SU-DHL-6 (cell line): ENCODE measurements around the gene MED4.

Experiments used
- EZH2phosphoT487 ChIP-seq: fragments of 200-600 bp; sonication (generic), shearing (Covaris generic); conservative IDR thresholded peaks from 2 replicates; pipeline ENCODE4 v1.6.1; 2018; ENCODE audit warnings: mild to moderate bottlenecking, antibody characterized with exemption, low read length, moderate library complexity, mixed read lengths
- TF ChIP-seq, protein P1 (sequence below): fragments of 200-600 bp; sonication (generic); IDR thresholded peaks from one replicate; pipeline ENCODE4 v1.5.1; 2017; ENCODE audit warnings: antibody characterized with exemption, mild to moderate bottlenecking, low read length, moderate library complexity; ENCODE audit not compliant: insufficient read depth, poor library complexity, severe bottlenecking

DNA sequence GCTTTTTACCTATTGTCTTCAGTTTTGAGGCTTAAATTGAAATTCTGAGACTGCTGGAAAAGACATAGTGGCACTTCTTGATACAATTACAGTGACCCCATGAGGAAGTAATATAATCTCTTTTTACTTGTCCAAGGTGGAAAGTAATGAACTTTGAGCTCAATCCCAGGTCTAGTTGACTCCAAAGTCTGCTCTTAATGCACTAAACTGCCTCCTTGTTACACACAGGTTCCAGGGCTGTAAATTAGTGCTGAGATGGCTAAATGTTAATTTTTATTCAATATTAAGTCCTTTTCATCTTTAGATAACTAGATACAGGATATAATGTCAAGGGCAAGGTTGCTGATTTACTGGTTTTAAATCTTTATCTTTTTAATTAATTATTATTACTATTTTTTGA is 54.9 kb downstream of the MED4 start:
- TF ChIP-seq, protein P1, sequence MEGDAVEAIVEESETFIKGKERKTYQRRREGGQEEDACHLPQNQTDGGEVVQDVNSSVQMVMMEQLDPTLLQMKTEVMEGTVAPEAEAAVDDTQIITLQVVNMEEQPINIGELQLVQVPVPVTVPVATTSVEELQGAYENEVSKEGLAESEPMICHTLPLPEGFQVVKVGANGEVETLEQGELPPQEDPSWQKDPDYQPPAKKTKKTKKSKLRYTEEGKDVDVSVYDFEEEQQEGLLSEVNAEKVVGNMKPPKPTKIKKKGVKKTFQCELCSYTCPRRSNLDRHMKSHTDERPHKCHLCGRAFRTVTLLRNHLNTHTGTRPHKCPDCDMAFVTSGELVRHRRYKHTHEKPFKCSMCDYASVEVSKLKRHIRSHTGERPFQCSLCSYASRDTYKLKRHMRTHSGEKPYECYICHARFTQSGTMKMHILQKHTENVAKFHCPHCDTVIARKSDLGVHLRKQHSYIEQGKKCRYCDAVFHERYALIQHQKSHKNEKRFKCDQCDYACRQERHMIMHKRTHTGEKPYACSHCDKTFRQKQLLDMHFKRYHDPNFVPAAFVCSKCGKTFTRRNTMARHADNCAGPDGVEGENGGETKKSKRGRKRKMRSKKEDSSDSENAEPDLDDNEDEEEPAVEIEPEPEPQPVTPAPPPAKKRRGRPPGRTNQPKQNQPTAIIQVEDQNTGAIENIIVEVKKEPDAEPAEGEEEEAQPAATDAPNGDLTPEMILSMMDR = no peak
- no peak for TF ChIP-seq EZH2phosphoT487
